HCT116 (cell line): ENCODE measurements around the gene CXXC5.

Source experiments
- CTCF ChIP-seq, 3 experiments: fragments of 200-600 bp in 1 of 3; sonication (generic) in 1 of 3; IDR thresholded peaks in 2 of 3; conservative IDR thresholded peaks in 1 of 3; 2 replicates each; pipeline ENCODE4 v1.5.1; 2012 to 2017; ENCODE audit warnings: low read depth in 2 of 3, low read length in 2 of 3, antibody characterized with exemption in 1 of 3, borderline replicate concordance in 1 of 3, control low read depth in 1 of 3, mild to moderate bottlenecking in 1 of 3, mixed read lengths in 1 of 3, mixed run types in 1 of 3, moderate library complexity in 1 of 3; ENCODE audit not compliant: insufficient read depth in 1 of 3
- EZH2 ChIP-seq: fragments of 200-600 bp; sonication (generic); IDR thresholded peaks from 2 replicates; pipeline ENCODE4 v1.6.1; 2017; ENCODE audit warnings: antibody characterized with exemption, mixed run types
- EZH2phosphoT487 ChIP-seq: fragments of 200-600 bp; IDR thresholded peaks from 2 replicates; pipeline ENCODE4 v1.6.1; 2018; ENCODE audit warnings: antibody characterized with exemption, borderline replicate concordance
- JUND ChIP-seq: IDR thresholded peaks from 2 replicates; pipeline ENCODE4 v1.6.1; 2012
- POLR2A ChIP-seq: IDR thresholded peaks from 2 replicates; pipeline ENCODE4 v1.7.0; 2011; ENCODE audit warnings: borderline replicate concordance; ENCODE audit not compliant: insufficient read depth, insufficient read length; ENCODE audit errors: extremely low read depth
- POLR2AphosphoS5 ChIP-seq: IDR thresholded peaks from 2 replicates; pipeline ENCODE4 v1.6.1; 2011; ENCODE audit warnings: mild to moderate bottlenecking, low read depth, low read length, moderate library complexity
- REST ChIP-seq: IDR thresholded peaks from 2 replicates; pipeline ENCODE4 v1.6.1; 2012; ENCODE audit warnings: low read depth
- YY1 ChIP-seq: IDR thresholded peaks from 2 replicates; pipeline ENCODE4 v1.6.1; 2011; ENCODE audit warnings: low read length, low read depth, moderate library complexity, mild to moderate bottlenecking; ENCODE audit not compliant: insufficient replicate concordance; ENCODE audit errors: extremely low read depth
- ZNF274 ChIP-seq: fragments of 200-500 bp; sonication (Bioruptor generic); IDR thresholded peaks from 2 replicates; pipeline ENCODE4 v1.6.1; 2014; ENCODE audit warnings: mild to moderate bottlenecking, low read depth, low read length, inconsistent platforms
- TF ChIP-seq, protein P1 (sequence below): IDR thresholded peaks from 2 replicates; pipeline ENCODE4 v1.6.1; 2012

DNA sequence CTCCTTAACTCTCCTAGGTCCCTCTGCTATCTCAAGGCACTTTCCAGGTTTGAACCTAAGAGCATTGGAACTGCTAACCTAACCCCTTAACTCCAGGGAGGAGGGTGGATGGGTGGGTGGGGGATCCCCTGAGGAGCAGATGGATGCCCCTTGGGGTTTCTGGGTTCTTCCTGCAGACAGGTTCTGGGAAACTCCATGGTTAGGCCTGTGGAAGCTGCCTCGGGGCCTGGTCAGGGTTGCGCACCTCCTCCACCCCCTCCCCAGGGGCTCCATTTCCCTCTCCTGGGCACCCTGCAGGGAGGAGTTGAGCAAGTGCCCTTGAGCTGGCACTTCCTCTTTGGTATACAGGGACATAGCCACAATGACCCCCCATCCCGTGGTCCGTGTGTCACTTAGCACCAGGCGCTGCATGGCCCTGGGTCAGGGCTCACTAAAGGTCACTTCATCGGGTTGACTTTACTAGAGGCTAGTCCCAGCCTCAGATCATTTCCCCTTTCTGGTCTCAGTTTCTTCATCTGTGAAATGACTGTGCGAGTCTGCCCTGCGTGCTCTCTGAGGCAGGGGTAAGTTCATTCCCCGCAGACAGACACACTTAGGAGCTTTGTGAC, 16.0 kb downstream of the CXXC5 start:
- TF ChIP-seq CTCF (IDR thresholded peaks at IDR 0.05 in 2 of 3, conservative IDR thresholded peaks at IDR 0.05 in 1 of 3; ENCODE audit: borderline replicate concordance in 1 of 3, insufficient read depth in 1 of 3, low read depth in 2 of 3, low read length in 2 of 3) (no peak), ZNF274 (no peak), YY1 (no peak), REST (no peak), JUND (no peak), EZH2 (no peak), POLR2A (no peak), POLR2AphosphoS5 (no peak), EZH2phosphoT487 (no peak)
- TF ChIP-seq, protein P1, sequence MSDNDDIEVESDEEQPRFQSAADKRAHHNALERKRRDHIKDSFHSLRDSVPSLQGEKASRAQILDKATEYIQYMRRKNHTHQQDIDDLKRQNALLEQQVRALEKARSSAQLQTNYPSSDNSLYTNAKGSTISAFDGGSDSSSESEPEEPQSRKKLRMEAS, result no peak
